ENCODE results near the gene RMI2.
"Not testable (repeated sequence)": the region's sequence is repeated elsewhere in the genome, so short reads cannot be mapped to it uniquely, and the experiment has no call there.

GRCh38 chr16:11298950-11299547 lies 46.2 kb upstream of the RMI2 start:
- TF ChIP-seq RARB (CRISPR knock-in tag; IDR thresholded peaks at IDR 0.05); TCF4 (CRISPR knock-in tag; IDR thresholded peaks at IDR 0.05; ENCODE audit: borderline replicate concordance); SNAI2 (CRISPR knock-in tag; IDR thresholded peaks at IDR 0.05); ZFP3 (CRISPR knock-in tag; IDR thresholded peaks at IDR 0.05); BACH2 (CRISPR knock-in tag; IDR thresholded peaks at IDR 0.05; ENCODE audit: borderline replicate concordance); ZNF565 (CRISPR knock-in tag; conservative IDR thresholded peaks at IDR 0.05; ENCODE audit: low read depth); ISL1 (CRISPR knock-in tag; IDR thresholded peaks at IDR 0.05); PATZ1 (CRISPR knock-in tag; IDR thresholded peaks at IDR 0.05; ENCODE audit: borderline replicate concordance); ZNF70 (CRISPR knock-in tag; IDR thresholded peaks at IDR 0.05); OSR1 (CRISPR knock-in tag; IDR thresholded peaks at IDR 0.05): not testable (repeated sequence)
- TF ChIP-seq, protein P1, sequence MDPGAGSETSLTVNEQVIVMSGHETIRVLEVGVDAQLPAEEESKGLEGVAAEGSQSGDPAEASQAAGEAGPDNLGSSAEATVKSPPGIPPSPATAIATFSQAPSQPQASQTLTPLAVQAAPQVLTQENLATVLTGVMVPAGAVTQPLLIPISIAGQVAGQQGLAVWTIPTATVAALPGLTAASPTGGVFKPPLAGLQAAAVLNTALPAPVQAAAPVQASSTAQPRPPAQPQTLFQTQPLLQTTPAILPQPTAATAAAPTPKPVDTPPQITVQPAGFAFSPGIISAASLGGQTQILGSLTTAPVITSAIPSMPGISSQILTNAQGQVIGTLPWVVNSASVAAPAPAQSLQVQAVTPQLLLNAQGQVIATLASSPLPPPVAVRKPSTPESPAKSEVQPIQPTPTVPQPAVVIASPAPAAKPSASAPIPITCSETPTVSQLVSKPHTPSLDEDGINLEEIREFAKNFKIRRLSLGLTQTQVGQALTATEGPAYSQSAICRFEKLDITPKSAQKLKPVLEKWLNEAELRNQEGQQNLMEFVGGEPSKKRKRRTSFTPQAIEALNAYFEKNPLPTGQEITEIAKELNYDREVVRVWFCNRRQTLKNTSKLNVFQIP (CRISPR knock-in tag; IDR thresholded peaks at IDR 0.05; ENCODE audit: borderline replicate concordance, low read depth) = not testable (repeated sequence)
- TF ChIP-seq, protein P2, sequence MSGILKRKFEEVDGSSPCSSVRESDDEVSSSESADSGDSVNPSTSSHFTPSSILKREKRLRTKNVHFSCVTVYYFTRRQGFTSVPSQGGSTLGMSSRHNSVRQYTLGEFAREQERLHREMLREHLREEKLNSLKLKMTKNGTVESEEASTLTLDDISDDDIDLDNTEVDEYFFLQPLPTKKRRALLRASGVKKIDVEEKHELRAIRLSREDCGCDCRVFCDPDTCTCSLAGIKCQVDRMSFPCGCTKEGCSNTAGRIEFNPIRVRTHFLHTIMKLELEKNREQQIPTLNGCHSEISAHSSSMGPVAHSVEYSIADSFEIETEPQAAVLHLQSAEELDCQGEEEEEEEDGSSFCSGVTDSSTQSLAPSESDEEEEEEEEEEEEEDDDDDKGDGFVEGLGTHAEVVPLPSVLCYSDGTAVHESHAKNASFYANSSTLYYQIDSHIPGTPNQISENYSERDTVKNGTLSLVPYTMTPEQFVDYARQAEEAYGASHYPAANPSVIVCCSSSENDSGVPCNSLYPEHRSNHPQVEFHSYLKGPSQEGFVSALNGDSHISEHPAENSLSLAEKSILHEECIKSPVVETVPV (CRISPR knock-in tag; IDR thresholded peaks at IDR 0.05) = not testable (repeated sequence)

All from SK-N-SH treated with all-trans-retinoic acid at 6 μM for 48 hours (cell line).